Motor neuron (in vitro differentiated cells): ENCODE data around the gene LDLRAD3. TPM values are rescaled to one million over a fixed set of nuclear protein-coding genes. Genes with fewer than 3 reads are reported as not detected.
A peak's percentile ranks its signal among the peaks of the same experiment; 100 is the strongest.

Experiments used
- ATAC-seq, 8 experiments: fragments of 200-7000 bp; cut with Tn5 transposase; replicated peaks in 6 of 8; 2 replicates each; pipeline ENCODE4 v1.8.0; 2021; ENCODE audit warnings: mild to moderate bottlenecking in 8 of 8, moderate library complexity in 8 of 8
- H3K27ac ChIP-seq, 2 donors: fragments of 250-450 bp; sonication (Bioruptor Pico); 2 replicates each; pipeline ENCODE4 v1.9.0; 2021; ENCODE audit warnings: antibody characterized with exemption in 2 of 2, mild to moderate bottlenecking in 2 of 2, moderate library complexity in 1 of 2
- H3K4me1 ChIP-seq, 2 donors: fragments of 250-450 bp; sonication (Bioruptor Pico); replicated peaks in 1 of 2; 2 replicates each; pipeline ENCODE4 v1.6.1; 2021; ENCODE audit warnings: antibody characterized with exemption in 2 of 2, mild to moderate bottlenecking in 2 of 2, moderate library complexity in 1 of 2
- H3K4me3 ChIP-seq, 5 donors: fragments of 250-450 bp; sonication (Bioruptor Pico); 2 replicates each; pipeline ENCODE4 v1.9.0; 2021; ENCODE audit warnings: antibody characterized with exemption in 5 of 5, mild to moderate bottlenecking in 5 of 5, moderate library complexity in 4 of 5
- WGBS, 10 experiments: fragments of 450-650 bp; shearing (Covaris generic); methylation state at CpG; one replicate each; pipeline ENCODE4 v1.0.0; 2022; 5-methylcytosine and 5-hydroxymethylcytosine counted together
- in situ Hi-C, 9 experiments: fragments of 400-800 bp; cut with MboI; loops; one replicate each; pipeline ENCODE4 v1.15.0; 2021; ENCODE audit warnings: low sequenced_read_pairs in 9 of 9, low pct_unique_long_range_greater_than_20kb in 2 of 9; ENCODE audit not compliant: unreplicated experiment in 9 of 9
- total RNA-seq, 8 experiments: library from RNA; unstranded; fragments of 300-600 nt; gene quantifications; 2 replicates each; pipeline versions ENCODE4 v1.2.3 to v1.2.4, GENCODE V29; 2022

The LDLRAD3 gene
- total RNA-seq, 8 experiments from 2014 or later, result 6.8 to 37.0 (median 21.8) TPM

GRCh38 chr11:36222831-36223635 lies 279.2 kb downstream of the LDLRAD3 start:
- H3K27ac ChIP-seq, result no peak overlapping the region
- peak in 4 of 8 experiments; percentile 49 to 80 (median 60) for ATAC-seq
- WGBS, 10 experiments, result 39 to 100% (median 78%) methylated on average over 1 to 12 of the region's 14 CpGs
- in situ Hi-C loops, result no loop called here
- peaks cover 0 to 4% of the 10 kb centered on the region in 2 donors for H3K4me1 ChIP-seq
- no peak overlapping the region for H3K4me3 ChIP-seq

GRCh38 chr11:36224209-36224882 lies 280.5 kb downstream of the LDLRAD3 start:
- Histone ChIP-seq H3K4me1 (peaks cover 0 to 4% of the 10 kb centered on the region in 2 donors), H3K4me3 (no peak overlapping the region), H3K27ac (no peak overlapping the region)
- WGBS, 10 experiments, result 0 to 80% (median 52%) methylated on average over 1 to 5 of the region's 5 CpGs; no CpG with 5 or more reads in 2 of the 10 experiments
- in situ Hi-C loops, result no loop called here
- peak in 3 of 8 experiments; percentile 52 to 75 (median 56) for ATAC-seq

- 79 to 100% (median 90%) methylated on average over 2 to 4 of the region's 15 CpGs; no CpG with 5 or more reads in 7 of the 10 experiments for WGBS, 10 experiments
- Histone ChIP-seq H3K27ac (no peak overlapping the region), H3K4me3 (no peak overlapping the region), H3K4me1 (peaks cover 4 to 9% of the 10 kb centered on the region in 2 donors)
- ATAC-seq, result no peak
- in situ Hi-C loops, result no loop called here
Observed at GRCh38 chr11:36227044-36227443, 283.2 kb downstream of the LDLRAD3 start.

GRCh38 chr11:36228689-36229088 lies 284.8 kb downstream of the LDLRAD3 start:
- no peak for ATAC-seq
- Histone ChIP-seq H3K27ac (no peak overlapping the region), H3K4me3 (no peak overlapping the region), H3K4me1 (peaks cover 4 to 12% of the 10 kb centered on the region in 2 donors)
- in situ Hi-C loops, result no loop called here
- 75 to 100% (median 90%) methylated on average over 1 to 7 of the region's 8 CpGs; no CpG with 5 or more reads in 5 of the 10 experiments for WGBS, 10 experiments

GRCh38 chr11:36229091-36229705 lies 285.3 kb downstream of the LDLRAD3 start:
- ATAC-seq, result no peak
- H3K4me3 ChIP-seq, result no peak overlapping the region
- peaks cover 4 to 10% of the 10 kb centered on the region in 2 donors for H3K4me1 ChIP-seq
- in situ Hi-C loops, result no loop called here
- no peak overlapping the region for H3K27ac ChIP-seq
- 67 to 100% (median 86%) methylated on average over 1 to 9 of the region's 12 CpGs; no CpG with 5 or more reads in 3 of the 10 experiments for WGBS, 10 experiments

- Histone ChIP-seq H3K27ac (no peak overlapping the region), H3K4me1 (peaks cover 4 to 8% of the 10 kb centered on the region in 2 donors), H3K4me3 (no peak overlapping the region)
- WGBS, 10 experiments, result 23 to 77% (median 63%) methylated on average over 3 to 11 of the region's 11 CpGs
- ATAC-seq, result peak in 7 of 8 experiments; percentile 25 to 76 (median 74)
- in situ Hi-C loops, result no loop called here
Observed at GRCh38 chr11:36230779-36231699, 287.2 kb downstream of the LDLRAD3 start.

- Histone ChIP-seq H3K4me3 (no peak overlapping the region), H3K27ac (no peak overlapping the region), H3K4me1 (peaks cover 4 to 8% of the 10 kb centered on the region in 2 donors)
- 0 to 67% (median 43%) methylated on average over 1 to 3 of the region's 3 CpGs; no CpG with 5 or more reads in 4 of the 10 experiments for WGBS, 10 experiments
- in situ Hi-C loops, result no loop called here
- ATAC-seq, result peak in 4 of 8 experiments; percentile 62 to 79 (median 65)
Observed at GRCh38 chr11:36233204-36233603, 289.3 kb downstream of the LDLRAD3 start.

GRCh38 chr11:36234825-36235224 lies 291.0 kb downstream of the LDLRAD3 start:
- ATAC-seq, result no peak
- no peak overlapping the region for H3K4me3 ChIP-seq
- 80 to 100% (median 100%) methylated on average over 1 to 2 of the region's 2 CpGs; no CpG with 5 or more reads in 3 of the 10 experiments for WGBS, 10 experiments
- H3K27ac ChIP-seq, result no peak overlapping the region
- peaks cover 4 to 8% of the 10 kb centered on the region in 2 donors for H3K4me1 ChIP-seq
- in situ Hi-C loops, result no loop called here

GRCh38 chr11:36235750-36236149 lies 291.9 kb downstream of the LDLRAD3 start:
- peaks cover 4 to 8% of the 10 kb centered on the region in 2 donors for H3K4me1 ChIP-seq
- in situ Hi-C loops, result no loop called here

GRCh38 chr11:36237391-36237790 lies 293.5 kb downstream of the LDLRAD3 start:
- Histone ChIP-seq H3K4me3 (no peak overlapping the region), H3K27ac (no peak overlapping the region), H3K4me1 (peaks cover 0 to 6% of the 10 kb centered on the region in 2 donors)
- peak in 2 of 8 experiments; percentile 32 to 70 for ATAC-seq
- in situ Hi-C loops, result no loop called here

More at GRCh38 chr11:36235750-36236149, 291.9 kb downstream of the LDLRAD3 start:
- Histone ChIP-seq H3K4me3 (no peak overlapping the region), H3K27ac (no peak overlapping the region)
- WGBS, 10 experiments, result 80 to 100% (median 94%) methylated on average over 1 to 3 of the region's 3 CpGs; no CpG with 5 or more reads in 3 of the 10 experiments
- peak in 2 of 8 experiments; percentile 23 to 65 for ATAC-seq

GRCh38 chr11:36238036-36238631 lies 294.3 kb downstream of the LDLRAD3 start:
- Histone ChIP-seq H3K27ac (no peak overlapping the region), H3K4me3 (no peak overlapping the region), H3K4me1 (peaks cover 0 to 4% of the 10 kb centered on the region in 2 donors)
- in situ Hi-C loops, result no loop called here
- ATAC-seq, result peak in 1 of 8 experiments; percentile 56

- no peak for ATAC-seq
- Histone ChIP-seq H3K27ac (no peak overlapping the region), H3K4me3 (no peak overlapping the region), H3K4me1 (peaks cover 3 to 4% of the 10 kb centered on the region in 2 donors)
- 40 to 100% (median 90%) methylated on average over 1 of the region's 1 CpG; no CpG with 5 or more reads in 3 of the 10 experiments for WGBS, 10 experiments
- in situ Hi-C loops, result no loop called here
Observed at GRCh38 chr11:36238881-36239280, 295.0 kb downstream of the LDLRAD3 start.
